ENCODE data around the gene MMEL1.

The MMEL1 gene

GRCh38 chr1:2607641-2608091 is 25.1 kb downstream of the MMEL1 start:
- H2BK12ac ChIP-seq (ENCODE audit: low read length) = no peak overlapping the region
- peaks cover 11% of the 10 kb centered on the region for H3K9me3 ChIP-seq (ENCODE audit: insufficient read depth, low read depth, low read length)
- H4K91ac ChIP-seq (ENCODE audit: low read depth, low read length) = no peak overlapping the region
- H2BK5ac ChIP-seq (ENCODE audit: low read depth, low read length, poor library complexity) = no peak overlapping the region
- no peaks in the 10 kb centered on the region for H3K27me3 ChIP-seq (ENCODE audit: insufficient read depth, low read length)
- no peak overlapping the region for H3K4me3 ChIP-seq (ENCODE audit: low read depth, low read length)
- H2BK120ac ChIP-seq (ENCODE audit: insufficient read depth, low read length, poor library complexity) = no peak overlapping the region
- no peaks in the 10 kb centered on the region for H3K79me2 ChIP-seq (ENCODE audit: control insufficient read depth, insufficient read depth, low read length, poor library complexity)
- no peaks in the 10 kb centered on the region for H3K36me3 ChIP-seq (ENCODE audit: control insufficient read depth in 1 of 2, insufficient read depth in 2 of 2, low read length in 2 of 2)
- no peaks in the 10 kb centered on the region for H3K4me1 ChIP-seq (ENCODE audit: control insufficient read depth in 1 of 2, insufficient read depth in 2 of 2, low read length in 2 of 2)
- no peak overlapping the region for H4K8ac ChIP-seq (ENCODE audit: low read depth, low read length)
- no peak overlapping the region for H3K4me2 ChIP-seq (ENCODE audit: low read length)
- no CpG with 5 or more reads among the region's 13 CpGs for WGBS (ENCODE audit: extremely low coverage, insufficient coverage, insufficient read length)
- H3K14ac ChIP-seq (ENCODE audit: low read length) = no peak overlapping the region
- no peak for DNase-seq
- no peak overlapping the region for H2AFZ ChIP-seq (ENCODE audit: insufficient read depth, low read length, poor library complexity)
- H3K79me1 ChIP-seq (ENCODE audit: low read length) = no peaks in the 10 kb centered on the region
- H3K27ac ChIP-seq (ENCODE audit: low read depth, low read length) = no peak overlapping the region
- no peak overlapping the region for H3K4ac ChIP-seq (ENCODE audit: low read depth, low read length)
- no peak overlapping the region for H3K18ac ChIP-seq (ENCODE audit: low read length)
- H3K23ac ChIP-seq (ENCODE audit: low read length) = no peak overlapping the region
- H4K12ac ChIP-seq (ENCODE audit: low read depth, low read length) = no peak overlapping the region
- no peak overlapping the region for H2AK5ac ChIP-seq (ENCODE audit: low read length)
- H3K9ac ChIP-seq (ENCODE audit: low read length) = no peak overlapping the region

DNA sequence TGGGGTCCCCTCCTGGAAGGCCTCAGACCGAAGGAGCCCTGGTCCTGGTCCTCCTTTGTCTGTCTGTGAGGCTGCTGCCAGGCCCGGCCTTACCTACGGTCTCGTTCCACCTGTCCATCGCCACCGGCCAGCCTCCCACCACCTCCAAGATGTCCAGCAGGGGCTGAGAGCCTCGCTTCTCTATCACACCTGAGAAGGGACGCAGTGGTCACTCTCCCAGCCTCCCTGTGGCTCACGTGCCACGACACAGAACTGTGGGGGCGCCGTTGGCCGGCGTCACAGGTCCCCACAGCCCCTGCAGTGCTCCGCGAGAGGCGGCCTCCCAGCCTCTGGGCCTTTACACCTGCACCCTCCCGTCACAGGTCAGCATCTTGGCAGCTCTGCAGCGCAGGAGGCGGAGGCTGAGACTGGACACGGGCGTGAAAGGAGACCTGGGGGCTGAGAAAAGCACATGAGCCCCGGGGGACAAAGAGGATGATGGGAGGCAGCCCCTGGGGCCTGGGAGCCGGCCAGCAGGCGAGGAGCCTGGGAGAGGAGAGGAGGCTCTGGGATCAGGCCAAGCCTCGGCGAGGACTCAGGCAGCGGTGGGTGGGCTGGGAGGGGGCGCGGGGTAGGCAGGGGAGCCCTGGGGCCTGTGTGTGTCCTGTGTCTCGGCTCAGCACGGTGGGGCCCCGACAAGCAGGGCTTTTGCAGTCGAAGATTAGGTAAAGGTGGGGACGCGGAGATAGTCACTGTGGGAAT is 25.8 kb downstream of the MMEL1 start:
- no CpG with 5 or more reads among the region's 36 CpGs for WGBS (ENCODE audit: extremely low coverage, insufficient coverage, insufficient read length)

DNA sequence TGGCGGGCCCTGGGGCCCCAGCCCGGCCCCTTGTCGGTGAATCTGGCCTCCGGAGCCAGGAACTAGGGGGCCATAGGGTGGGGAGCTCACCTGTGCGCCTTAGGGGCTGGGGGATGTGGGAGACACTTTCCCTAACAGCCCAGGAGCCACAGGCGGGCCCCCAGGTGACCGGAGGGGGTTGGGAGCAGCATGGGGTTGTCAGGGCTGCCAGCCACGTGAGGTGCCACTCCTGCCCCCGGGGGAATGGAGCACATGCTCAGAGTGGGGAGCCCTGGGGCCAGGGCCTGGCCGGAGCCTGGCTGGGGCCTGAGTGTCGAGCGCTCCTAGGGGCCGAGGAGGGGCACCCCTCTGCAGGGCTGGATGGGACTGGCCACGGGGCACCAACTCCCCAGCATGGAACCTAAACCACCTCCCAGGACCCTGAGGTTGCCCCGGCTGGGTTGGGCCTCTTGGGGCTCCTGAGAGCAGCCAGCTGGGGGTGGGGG is 26.4 kb downstream of the MMEL1 start:
- no peak overlapping the region for H2BK120ac ChIP-seq (ENCODE audit: insufficient read depth, low read length, poor library complexity)
- no peaks in the 10 kb centered on the region for H3K27me3 ChIP-seq (ENCODE audit: insufficient read depth, low read length)
- no peak overlapping the region for H3K4me3 ChIP-seq (ENCODE audit: low read depth, low read length)
- H3K14ac ChIP-seq (ENCODE audit: low read length) = no peak overlapping the region
- no peaks in the 10 kb centered on the region for H3K79me2 ChIP-seq (ENCODE audit: control insufficient read depth, insufficient read depth, low read length, poor library complexity)
- no peak overlapping the region for H3K23ac ChIP-seq (ENCODE audit: low read length)
- no peak overlapping the region for H3K4ac ChIP-seq (ENCODE audit: low read depth, low read length)
- H3K9ac ChIP-seq (ENCODE audit: low read length) = no peak overlapping the region
- peaks cover 7% of the 10 kb centered on the region for H3K9me3 ChIP-seq (ENCODE audit: insufficient read depth, low read depth, low read length)
- no peak overlapping the region for H4K8ac ChIP-seq (ENCODE audit: low read depth, low read length)
- no peak overlapping the region for H2BK12ac ChIP-seq (ENCODE audit: low read length)
- no peaks in the 10 kb centered on the region for H3K36me3 ChIP-seq (ENCODE audit: control insufficient read depth in 1 of 2, insufficient read depth in 2 of 2, low read length in 2 of 2)
- H3K27ac ChIP-seq (ENCODE audit: low read depth, low read length) = no peak overlapping the region
- H2AK5ac ChIP-seq (ENCODE audit: low read length) = no peak overlapping the region
- no peak overlapping the region for H2AFZ ChIP-seq (ENCODE audit: insufficient read depth, low read length, poor library complexity)
- no CpG with 5 or more reads among the region's 15 CpGs for WGBS (ENCODE audit: extremely low coverage, insufficient coverage, insufficient read length)
- no peak overlapping the region for H3K18ac ChIP-seq (ENCODE audit: low read length)
- H4K12ac ChIP-seq (ENCODE audit: low read depth, low read length) = no peak overlapping the region
- H3K79me1 ChIP-seq (ENCODE audit: low read length) = no peaks in the 10 kb centered on the region
- H3K4me2 ChIP-seq (ENCODE audit: low read length) = no peak overlapping the region
- H4K91ac ChIP-seq (ENCODE audit: low read depth, low read length) = no peak overlapping the region
- no peak overlapping the region for H2BK5ac ChIP-seq (ENCODE audit: low read depth, low read length, poor library complexity)
- DNase-seq = no peak
- no peaks in the 10 kb centered on the region for H3K4me1 ChIP-seq (ENCODE audit: control insufficient read depth in 1 of 2, insufficient read depth in 2 of 2, low read length in 2 of 2)

More for the DNA sequence above, 25.8 kb downstream of the MMEL1 start:
- H3K9ac ChIP-seq (ENCODE audit: low read length) = no peak overlapping the region
- no peak overlapping the region for H2AFZ ChIP-seq (ENCODE audit: insufficient read depth, low read length, poor library complexity)
- no peak overlapping the region for H2BK5ac ChIP-seq (ENCODE audit: low read depth, low read length, poor library complexity)
- H4K8ac ChIP-seq (ENCODE audit: low read depth, low read length) = no peak overlapping the region
- no peak overlapping the region for H4K91ac ChIP-seq (ENCODE audit: low read depth, low read length)
- H3K4ac ChIP-seq (ENCODE audit: low read depth, low read length) = no peak overlapping the region
- no peak overlapping the region for H2BK12ac ChIP-seq (ENCODE audit: low read length)
- no peak overlapping the region for H3K4me2 ChIP-seq (ENCODE audit: low read length)
- H3K27me3 ChIP-seq (ENCODE audit: insufficient read depth, low read length) = no peaks in the 10 kb centered on the region
- H4K12ac ChIP-seq (ENCODE audit: low read depth, low read length) = no peak overlapping the region
- no peak overlapping the region for H2BK120ac ChIP-seq (ENCODE audit: insufficient read depth, low read length, poor library complexity)
- H3K23ac ChIP-seq (ENCODE audit: low read length) = no peak overlapping the region
- H3K79me2 ChIP-seq (ENCODE audit: control insufficient read depth, insufficient read depth, low read length, poor library complexity) = no peaks in the 10 kb centered on the region
- no peak overlapping the region for H3K27ac ChIP-seq (ENCODE audit: low read depth, low read length)
- H3K14ac ChIP-seq (ENCODE audit: low read length) = no peak overlapping the region
- no peak for DNase-seq
- no peaks in the 10 kb centered on the region for H3K36me3 ChIP-seq (ENCODE audit: control insufficient read depth in 1 of 2, insufficient read depth in 2 of 2, low read length in 2 of 2)
- no peak overlapping the region for H2AK5ac ChIP-seq (ENCODE audit: low read length)
- no peak overlapping the region for H3K18ac ChIP-seq (ENCODE audit: low read length)
- peaks cover 11% of the 10 kb centered on the region for H3K9me3 ChIP-seq (ENCODE audit: insufficient read depth, low read depth, low read length)
- no peak overlapping the region for H3K4me3 ChIP-seq (ENCODE audit: low read depth, low read length)
- no peaks in the 10 kb centered on the region for H3K79me1 ChIP-seq (ENCODE audit: low read length)
- no peaks in the 10 kb centered on the region for H3K4me1 ChIP-seq (ENCODE audit: control insufficient read depth in 1 of 2, insufficient read depth in 2 of 2, low read length in 2 of 2)

DNA sequence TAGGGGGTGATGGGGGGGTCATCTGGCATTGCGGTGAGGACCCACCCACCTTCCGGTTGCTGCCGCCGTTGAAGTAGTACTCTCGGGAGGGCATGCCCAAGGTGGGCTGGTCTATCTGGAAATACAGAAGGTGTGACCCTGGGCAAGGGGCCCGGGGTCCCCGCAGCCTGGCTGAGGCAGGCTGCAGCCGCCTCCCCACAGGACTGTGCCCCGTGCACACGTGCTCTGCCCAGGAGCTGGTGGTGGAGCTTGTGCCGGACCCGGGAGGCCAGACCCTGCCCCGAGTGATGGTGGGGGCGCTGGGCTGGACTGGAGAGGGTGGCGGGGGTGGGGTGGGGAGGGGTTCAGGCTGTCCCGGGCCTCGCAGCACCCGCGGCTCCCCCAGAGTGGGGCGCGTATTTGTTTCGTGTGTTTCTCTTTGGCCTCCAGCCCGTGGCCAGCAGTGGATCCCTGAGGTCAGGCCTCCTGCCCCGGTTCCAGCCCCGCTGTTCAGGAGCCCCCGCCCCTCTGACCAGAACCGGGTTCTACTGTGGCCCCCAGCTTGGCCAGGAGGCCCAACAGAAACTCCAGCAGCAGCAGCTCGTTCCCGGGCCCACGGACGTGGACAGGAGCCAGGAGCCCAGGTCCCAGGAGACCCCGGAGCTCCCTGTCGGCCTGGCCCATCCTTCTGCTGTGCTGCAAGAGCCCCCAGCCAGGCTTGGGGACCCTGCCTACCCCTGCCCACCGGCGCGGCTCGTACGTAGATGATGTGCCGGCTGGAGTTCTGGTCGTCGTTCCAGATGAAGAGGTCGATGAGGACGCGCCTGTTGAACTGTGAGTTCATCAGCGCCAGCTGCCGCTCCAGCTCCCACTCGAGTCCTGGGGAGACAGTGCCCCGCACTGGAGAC is 27.1 kb downstream of the MMEL1 start:
- Histone ChIP-seq H4K12ac (ENCODE audit: low read depth, low read length) (no peak overlapping the region), H2AK5ac (ENCODE audit: low read length) (no peak overlapping the region), H3K27me3 (ENCODE audit: insufficient read depth, low read length) (no peaks in the 10 kb centered on the region), H2AFZ (ENCODE audit: insufficient read depth, low read length, poor library complexity) (no peak overlapping the region), H3K4me2 (ENCODE audit: low read length) (no peak overlapping the region), H4K91ac (ENCODE audit: low read depth, low read length) (no peak overlapping the region), H3K36me3 (ENCODE audit: control insufficient read depth in 1 of 2, insufficient read depth in 2 of 2, low read length in 2 of 2) (no peaks in the 10 kb centered on the region), H3K9ac (ENCODE audit: low read length) (no peak overlapping the region), H3K23ac (ENCODE audit: low read length) (no peak overlapping the region), H3K79me2 (ENCODE audit: control insufficient read depth, insufficient read depth, low read length, poor library complexity) (no peaks in the 10 kb centered on the region), H3K27ac (ENCODE audit: low read depth, low read length) (no peak overlapping the region), H2BK12ac (ENCODE audit: low read length) (no peak overlapping the region), H3K9me3 (ENCODE audit: insufficient read depth, low read depth, low read length) (peaks cover 7% of the 10 kb centered on the region), H4K8ac (ENCODE audit: low read depth, low read length) (no peak overlapping the region), H3K14ac (ENCODE audit: low read length) (no peak overlapping the region), H3K4me3 (ENCODE audit: low read depth, low read length) (no peak overlapping the region), H3K4ac (ENCODE audit: low read depth, low read length) (no peak overlapping the region), H3K4me1 (ENCODE audit: control insufficient read depth in 1 of 2, insufficient read depth in 2 of 2, low read length in 2 of 2) (no peaks in the 10 kb centered on the region), H3K18ac (ENCODE audit: low read length) (no peak overlapping the region), H3K79me1 (ENCODE audit: low read length) (no peaks in the 10 kb centered on the region), H2BK120ac (ENCODE audit: insufficient read depth, low read length, poor library complexity) (no peak overlapping the region), H2BK5ac (ENCODE audit: low read depth, low read length, poor library complexity) (no peak overlapping the region)
- WGBS (ENCODE audit: extremely low coverage, insufficient coverage, insufficient read length) = no CpG with 5 or more reads among the region's 48 CpGs
- no peak for DNase-seq
